ENCODE results near the gene CAMK2G.

- no peak for TF ChIP-seq CTCF (IDR thresholded peaks at IDR 0.05)
- no peak for TF ChIP-seq SIN3A (IDR thresholded peaks at IDR 0.05; ENCODE audit: borderline replicate concordance, insufficient read depth, low read depth, low read length)
- TF ChIP-seq POLR2AphosphoS5 (IDR thresholded peaks at IDR 0.05; ENCODE audit: low read depth, low read length) = no peak
Observed at GRCh38 chr10:73815719-73816030, 58.7 kb downstream of the CAMK2G start.

Measured in Panc1 (cell line).